SK-N-MC (cell line): ENCODE data around the gene HDGF.

Experiments
- EZH2 ChIP-seq: fragments of 200-600 bp; sonication (generic); IDR thresholded peaks from one replicate; pipeline ENCODE4 v1.6.1; 2017; ENCODE audit warnings: antibody characterized with exemption
- POLR2AphosphoS5 ChIP-seq: IDR thresholded peaks from 2 replicates; pipeline ENCODE4 v1.6.1; 2012; ENCODE audit warnings: mild to moderate bottlenecking, low read depth, low read length, borderline replicate concordance

- TF ChIP-seq EZH2 (no peak), POLR2AphosphoS5 (no peak)
Observed at GRCh38 chr1:156756355-156756754, 4.9 kb upstream of the HDGF start.
